Effector memory CD4-positive, alpha-beta T cell (primary cell): ENCODE results near the gene IFT57.

Experiments
- DNase-seq, 3 donors: peaks; one replicate each; pipeline ENCODE4 v3.0.0-alpha.2; 2020
- H3K27ac ChIP-seq: 2 replicates; pipeline ENCODE4 v1.7.0; 2013; ENCODE audit warnings: mild to moderate bottlenecking, low read length, moderate library complexity; ENCODE audit not compliant: insufficient read depth, poor library complexity, severe bottlenecking
- H3K27me3 ChIP-seq: replicated peaks from 2 replicates; pipeline ENCODE4 v1.7.0; 2013; ENCODE audit warnings: mild to moderate bottlenecking, low read length; ENCODE audit not compliant: insufficient read depth, control insufficient read depth, poor library complexity, severe bottlenecking
- H3K36me3 ChIP-seq: 2 replicates; pipeline ENCODE4 v1.7.0; 2013; ENCODE audit warnings: mild to moderate bottlenecking, low read length, moderate library complexity; ENCODE audit not compliant: control insufficient read depth, insufficient read depth
- H3K4me1 ChIP-seq: 2 replicates; pipeline ENCODE4 v1.7.0; 2013; ENCODE audit warnings: low read length, mild to moderate bottlenecking; ENCODE audit not compliant: control insufficient read depth, insufficient read depth, poor library complexity, severe bottlenecking
- H3K4me3 ChIP-seq: 2 replicates; pipeline ENCODE4 v1.7.0; 2013; ENCODE audit warnings: low read length, low read depth, mild to moderate bottlenecking; ENCODE audit not compliant: insufficient read depth, poor library complexity, severe bottlenecking
- H3K9me3 ChIP-seq: 2 replicates; pipeline ENCODE4 v1.7.0; 2013; ENCODE audit warnings: mild to moderate bottlenecking, low read length, moderate library complexity; ENCODE audit not compliant: control insufficient read depth

Gene IFT57

DNA sequence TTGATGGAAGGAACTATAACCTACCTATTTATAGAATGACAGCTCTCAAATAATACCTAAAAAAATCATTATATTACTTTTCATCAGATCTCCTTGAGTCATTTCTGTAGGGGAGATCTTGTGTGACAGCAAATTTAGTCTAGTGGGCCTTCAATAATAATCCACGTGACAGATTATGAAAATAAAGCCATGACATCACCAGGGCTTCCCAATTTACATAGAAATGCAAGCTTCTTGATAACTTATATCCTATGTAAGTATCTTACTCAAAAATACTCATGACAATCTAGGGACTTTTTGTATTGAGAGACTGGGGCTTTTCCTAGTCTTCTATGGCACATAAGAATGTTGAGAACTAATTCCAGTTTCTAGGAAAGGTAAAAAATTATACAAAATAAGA is 21.6 kb downstream of the IFT57 start:
- Histone ChIP-seq H3K9me3 (no peaks in the 10 kb centered on the region), H3K27me3 (no peaks in the 10 kb centered on the region), H3K27ac (no peak overlapping the region), H3K4me1 (no peaks in the 10 kb centered on the region), H3K36me3 (no peaks in the 10 kb centered on the region), H3K4me3 (no peak overlapping the region)
- DNase-seq: no peak

DNA sequence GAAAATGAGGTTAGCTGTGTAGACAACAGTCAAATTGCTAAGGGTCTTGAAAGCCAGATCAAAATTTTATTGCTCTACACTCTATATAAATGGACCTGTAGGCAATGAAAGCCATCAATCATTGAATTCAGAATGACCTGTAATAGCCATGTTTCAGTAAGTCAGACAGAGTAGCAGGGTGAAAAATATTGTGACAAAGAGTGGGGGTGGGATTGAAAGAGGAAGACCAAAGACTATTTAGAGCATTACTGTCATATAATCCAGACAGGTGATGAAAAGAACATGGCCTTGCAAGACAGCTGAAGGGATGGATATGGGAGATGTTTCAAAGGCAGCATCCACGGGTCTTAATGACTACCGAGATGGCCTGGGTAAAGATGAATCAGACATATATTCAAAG is 22.2 kb downstream of the IFT57 start:
- DNase-seq: no peak
- Histone ChIP-seq H3K36me3 (no peaks in the 10 kb centered on the region), H3K9me3 (no peaks in the 10 kb centered on the region), H3K4me1 (no peaks in the 10 kb centered on the region), H3K27me3 (no peaks in the 10 kb centered on the region), H3K4me3 (no peak overlapping the region), H3K27ac (no peak overlapping the region)

DNA sequence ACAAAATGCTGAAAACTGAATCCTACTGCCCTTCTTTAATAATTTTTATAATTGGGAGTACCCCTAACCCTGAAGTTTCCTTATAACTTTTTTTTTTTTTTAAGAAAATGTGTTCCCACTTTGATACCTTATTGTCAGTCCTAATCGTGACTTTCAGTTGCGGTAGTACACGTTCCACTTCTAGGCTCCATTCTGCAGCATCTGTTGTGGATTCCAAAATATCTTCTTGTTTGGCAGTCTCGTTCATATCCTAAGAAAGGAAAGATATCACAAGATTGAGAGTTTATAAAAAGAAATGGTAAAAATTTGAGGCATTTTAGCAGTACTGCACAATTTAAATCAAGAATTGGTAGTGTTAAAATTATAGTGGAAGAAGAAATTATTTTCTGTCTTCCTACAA is 30.8 kb downstream of the IFT57 start:
- peaks cover 14% of the 10 kb centered on the region for H3K36me3 ChIP-seq
- no peaks in the 10 kb centered on the region for H3K4me1 ChIP-seq
- H3K4me3 ChIP-seq: no peak overlapping the region
- DNase-seq: no peak
- H3K27ac ChIP-seq: no peak overlapping the region
- H3K9me3 ChIP-seq: no peaks in the 10 kb centered on the region
- no peaks in the 10 kb centered on the region for H3K27me3 ChIP-seq

DNA sequence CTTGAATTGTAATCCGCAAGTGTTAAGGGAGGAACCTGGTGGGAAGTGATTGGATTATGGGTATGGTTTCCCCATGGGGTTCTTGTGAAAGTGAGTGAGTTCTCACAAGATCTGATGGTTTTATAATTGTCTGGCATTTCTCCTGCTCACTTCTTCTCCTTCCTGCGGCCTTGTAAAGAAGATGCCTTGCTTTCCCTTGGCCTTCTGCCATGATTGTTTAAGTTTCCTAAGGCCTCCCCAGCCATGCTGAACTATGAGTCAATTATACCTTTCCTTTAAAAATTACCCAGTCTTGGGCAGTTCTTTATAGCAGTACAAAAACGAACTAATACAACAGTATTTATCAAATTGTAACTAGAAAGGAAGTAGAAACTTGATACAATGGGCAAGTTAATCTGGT is 31.9 kb downstream of the IFT57 start:
- Histone ChIP-seq H3K4me3 (no peak overlapping the region), H3K4me1 (no peaks in the 10 kb centered on the region), H3K27ac (no peak overlapping the region), H3K36me3 (peaks cover 19% of the 10 kb centered on the region), H3K27me3 (no peaks in the 10 kb centered on the region), H3K9me3 (peaks cover 4% of the 10 kb centered on the region)
- DNase-seq: no peak

DNA sequence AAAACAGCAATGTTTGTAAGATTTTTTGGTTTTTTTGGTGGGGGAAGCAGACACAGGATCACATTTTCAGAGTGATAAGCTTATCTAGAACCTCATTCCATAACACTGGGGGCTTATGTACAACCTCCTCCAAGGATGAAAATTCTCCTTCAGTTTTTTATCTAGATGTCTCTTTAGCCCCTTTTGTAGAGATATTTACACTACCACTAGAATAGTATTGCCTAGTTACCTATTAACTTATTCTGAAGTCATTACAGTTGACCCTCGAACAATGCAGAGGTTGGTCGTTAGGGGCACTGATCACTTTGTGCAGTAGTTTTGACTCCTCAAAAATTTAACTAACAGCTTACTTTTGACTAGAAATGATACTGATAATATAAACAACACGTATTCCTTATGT is 32.8 kb downstream of the IFT57 start:
- H3K4me3 ChIP-seq: no peak overlapping the region
- H3K27ac ChIP-seq: no peak overlapping the region
- H3K4me1 ChIP-seq: no peaks in the 10 kb centered on the region
- H3K9me3 ChIP-seq: peaks cover 4% of the 10 kb centered on the region
- no peaks in the 10 kb centered on the region for H3K27me3 ChIP-seq
- H3K36me3 ChIP-seq: peaks cover 20% of the 10 kb centered on the region
- no peak for DNase-seq

DNA sequence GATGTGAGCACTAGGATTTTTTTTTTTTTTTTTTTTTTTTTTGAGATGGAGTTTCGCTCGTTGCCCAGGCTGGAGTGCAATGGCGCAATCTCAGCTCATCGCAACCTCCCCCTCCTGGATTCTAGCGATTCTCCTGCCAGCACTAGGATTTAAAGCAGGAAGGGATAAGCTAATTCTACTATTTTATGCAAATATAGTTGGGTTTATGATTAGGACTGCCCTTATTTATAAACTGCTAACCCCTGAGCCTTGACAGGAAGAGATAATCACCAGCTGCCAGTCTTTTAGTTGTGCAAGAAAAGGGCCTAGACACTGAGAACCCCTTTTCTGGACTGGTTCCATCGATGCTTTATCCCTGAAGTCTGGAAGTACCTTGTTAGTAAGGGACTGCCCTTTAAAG is 36.7 kb downstream of the IFT57 start:
- no peaks in the 10 kb centered on the region for H3K4me1 ChIP-seq
- H3K27me3 ChIP-seq: no peaks in the 10 kb centered on the region
- no peak for DNase-seq
- no peak overlapping the region for H3K4me3 ChIP-seq
- peaks cover 4% of the 10 kb centered on the region for H3K9me3 ChIP-seq
- H3K27ac ChIP-seq: no peak overlapping the region
- peaks cover 14% of the 10 kb centered on the region for H3K36me3 ChIP-seq

DNA sequence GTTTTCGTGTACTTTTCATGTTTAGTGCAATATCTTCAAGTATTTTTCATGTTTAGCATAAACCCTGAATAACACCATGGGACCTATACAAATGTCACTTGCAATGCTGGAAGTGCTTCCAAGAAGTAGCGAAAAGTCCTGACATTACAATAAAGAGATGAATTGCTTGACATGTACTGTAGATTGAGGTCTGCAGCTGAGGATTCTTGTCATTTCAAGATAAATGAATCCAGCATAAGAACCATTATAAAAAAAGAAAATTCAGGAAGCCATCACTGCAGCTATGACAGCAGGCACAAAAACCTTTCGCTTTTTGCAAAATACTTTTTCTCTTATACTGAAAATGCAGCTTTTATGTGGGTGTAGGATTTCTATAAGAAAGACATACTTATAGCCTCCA is 37.4 kb downstream of the IFT57 start:
- peaks cover 4% of the 10 kb centered on the region for H3K9me3 ChIP-seq
- H3K27me3 ChIP-seq: no peaks in the 10 kb centered on the region
- no peak overlapping the region for H3K27ac ChIP-seq
- H3K36me3 ChIP-seq: peaks cover 7% of the 10 kb centered on the region
- H3K4me3 ChIP-seq: no peak overlapping the region
- no peak for DNase-seq
- H3K4me1 ChIP-seq: no peaks in the 10 kb centered on the region

DNA sequence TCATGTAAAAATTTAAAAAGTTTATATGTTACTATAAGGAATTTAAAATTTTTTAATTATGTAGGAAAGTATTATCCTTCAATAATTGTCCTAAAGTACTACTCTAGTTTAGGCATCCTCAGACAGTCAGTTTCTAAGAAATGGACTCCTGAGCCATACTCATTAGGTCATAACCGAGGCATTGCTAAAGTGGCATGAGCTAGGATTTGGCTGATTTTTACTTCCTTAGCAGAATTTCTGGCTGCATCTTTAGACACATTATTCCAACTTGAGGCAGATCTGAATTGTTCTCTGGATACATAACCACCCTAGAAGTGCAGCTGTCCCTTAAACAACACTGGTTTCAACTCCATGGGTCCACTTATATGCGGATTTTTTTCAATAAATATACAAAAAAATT is 38.3 kb downstream of the IFT57 start:
- no peak for DNase-seq
- no peak overlapping the region for H3K27ac ChIP-seq
- H3K9me3 ChIP-seq: peaks cover 4% of the 10 kb centered on the region
- no peaks in the 10 kb centered on the region for H3K27me3 ChIP-seq
- H3K4me1 ChIP-seq: no peaks in the 10 kb centered on the region
- H3K36me3 ChIP-seq: peaks cover 6% of the 10 kb centered on the region
- H3K4me3 ChIP-seq: no peak overlapping the region

DNA sequence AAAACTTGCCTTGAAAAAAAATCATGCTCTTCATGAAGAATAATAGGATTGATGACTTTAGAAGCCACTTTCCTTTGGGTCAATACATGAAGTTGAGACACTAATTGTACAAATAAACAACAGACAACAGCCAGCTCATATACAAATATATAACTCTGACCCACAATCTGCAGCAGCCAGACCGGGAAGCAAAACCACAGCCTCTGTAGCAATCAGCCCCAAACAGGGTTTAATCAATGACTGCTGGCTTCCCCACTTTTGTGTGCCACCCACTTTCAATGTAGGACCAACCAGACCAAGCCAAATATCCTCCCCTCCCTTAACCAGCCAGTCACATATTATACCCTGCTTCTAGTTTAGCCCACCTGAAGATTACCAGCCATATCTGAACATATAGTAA is 39.0 kb downstream of the IFT57 start:
- no peak overlapping the region for H3K27ac ChIP-seq
- no peak for DNase-seq

DNA sequence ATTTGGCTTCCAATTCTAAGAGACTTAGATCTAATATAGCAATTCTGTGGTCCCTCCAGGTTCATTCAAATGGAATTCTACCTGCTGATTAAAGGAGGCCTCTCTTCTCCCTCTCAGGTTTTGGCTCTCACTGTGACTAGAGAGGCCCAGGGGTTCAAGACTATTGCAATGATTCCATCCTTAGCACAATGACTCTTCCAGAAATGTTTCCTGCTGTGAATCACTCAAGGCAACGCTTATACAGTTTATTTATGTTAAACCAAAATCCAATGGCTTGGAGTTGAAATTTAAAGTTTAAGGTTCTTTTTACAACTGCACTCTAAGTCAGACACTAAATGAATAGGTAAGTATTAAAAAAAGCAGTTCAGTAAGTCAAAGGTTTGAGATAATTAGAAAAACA is 39.9 kb downstream of the IFT57 start:
- Histone ChIP-seq H3K4me3 (no peak overlapping the region), H3K36me3 (peaks cover 6% of the 10 kb centered on the region), H3K4me1 (no peaks in the 10 kb centered on the region), H3K27me3 (no peaks in the 10 kb centered on the region), H3K9me3 (peaks cover 4% of the 10 kb centered on the region), H3K27ac (no peak overlapping the region)
- no peak for DNase-seq

More for the DNA sequence above, 39.0 kb downstream of the IFT57 start:
- Histone ChIP-seq H3K4me3 (no peak overlapping the region), H3K36me3 (peaks cover 6% of the 10 kb centered on the region), H3K4me1 (no peaks in the 10 kb centered on the region), H3K9me3 (peaks cover 4% of the 10 kb centered on the region), H3K27me3 (no peaks in the 10 kb centered on the region)

DNA sequence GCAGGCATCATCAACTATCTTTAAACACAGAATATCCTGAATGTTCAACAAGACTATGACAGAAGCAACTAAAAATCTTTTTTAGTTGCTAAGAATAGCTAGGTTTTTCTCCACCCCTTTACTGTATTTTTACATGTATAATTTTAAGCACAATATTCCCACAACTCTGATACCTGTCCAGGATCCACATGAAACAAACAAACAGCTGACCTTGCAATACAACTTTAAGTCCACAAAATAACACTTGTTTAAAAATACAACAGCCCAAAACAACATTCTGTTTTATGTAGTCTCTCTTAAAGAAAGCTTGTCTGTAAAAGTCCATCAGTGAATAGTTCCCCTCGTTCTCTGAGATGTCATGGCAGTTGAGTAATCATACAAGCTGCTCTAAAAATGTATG is 41.1 kb downstream of the IFT57 start:
- Histone ChIP-seq H3K4me3 (no peak overlapping the region), H3K27ac (no peak overlapping the region), H3K9me3 (peaks cover 4% of the 10 kb centered on the region), H3K27me3 (no peaks in the 10 kb centered on the region), H3K36me3 (peaks cover 6% of the 10 kb centered on the region), H3K4me1 (no peaks in the 10 kb centered on the region)
- DNase-seq: no peak
